Loucy (cell line): ENCODE results near the gene C1RL.

Experiments used
- H2AFZ ChIP-seq: fragments of 200-600 bp; sonication (generic); 2 replicates; pipeline ENCODE4 v1.6.0; 2016; ENCODE audit warnings: antibody characterized with exemption, mild to moderate bottlenecking, low read length, moderate library complexity
- H3F3A ChIP-seq: fragments of 200-600 bp; 2 replicates; pipeline ENCODE4 v1.6.0; 2016; ENCODE audit warnings: antibody characterized with exemption, low read depth, mild to moderate bottlenecking
- H3K27me3 ChIP-seq: fragments of 200-600 bp; sonication (generic); 2 replicates; pipeline ENCODE4 v1.6.1; 2014; ENCODE audit warnings: low read length, mild to moderate bottlenecking; ENCODE audit not compliant: insufficient read depth, poor library complexity, severe bottlenecking
- H3K36me3 ChIP-seq: fragments of 200-600 bp; sonication (generic); 2 replicates; pipeline ENCODE4 v1.6.1; 2016; ENCODE audit warnings: low read length; ENCODE audit not compliant: insufficient read depth
- H3K4me1 ChIP-seq: fragments of 200-600 bp; sonication (generic); 2 replicates; pipeline ENCODE4 v1.5.1; 2014; ENCODE audit warnings: low read length, mild to moderate bottlenecking; ENCODE audit not compliant: insufficient read depth, poor library complexity, severe bottlenecking
- H3K4me2 ChIP-seq: fragments of 200-600 bp; sonication (generic); 2 replicates; pipeline ENCODE4 v1.6.0; 2014; ENCODE audit warnings: antibody characterized with exemption, low read length, low read depth, mild to moderate bottlenecking; ENCODE audit not compliant: poor library complexity, severe bottlenecking
- H3K4me3 ChIP-seq: fragments of 200-600 bp; sonication (generic); 2 replicates; pipeline ENCODE4 v1.5.1; 2014; ENCODE audit warnings: low read length, mild to moderate bottlenecking, mixed read lengths; ENCODE audit not compliant: poor library complexity, severe bottlenecking
- H3K79me2 ChIP-seq: fragments of 200-600 bp; sonication (generic); 2 replicates; pipeline ENCODE4 v1.6.1; 2014; ENCODE audit warnings: low read length; ENCODE audit not compliant: insufficient read depth
- H3K9ac ChIP-seq: fragments of 200-600 bp; sonication (generic); 2 replicates; pipeline ENCODE4 v1.6.0; 2014; ENCODE audit warnings: mild to moderate bottlenecking, low read depth, low read length, moderate library complexity; ENCODE audit not compliant: poor library complexity, severe bottlenecking
- H3K9me2 ChIP-seq: fragments of 200-600 bp; sonication (generic); replicated peaks from 2 replicates; pipeline ENCODE4 v1.6.1; 2016; ENCODE audit warnings: low read depth, low read length, mixed read lengths
- H3K9me3 ChIP-seq: fragments of 200-600 bp; sonication (generic); 2 replicates; pipeline ENCODE4 v1.6.1; 2014; ENCODE audit warnings: mild to moderate bottlenecking, antibody characterized with exemption, low read length, low read depth; ENCODE audit not compliant: insufficient read depth
- H4K20me1 ChIP-seq: fragments of 200-600 bp; sonication (generic); 2 replicates; pipeline ENCODE4 v1.6.0; 2014; ENCODE audit warnings: antibody characterized with exemption, low read length, mild to moderate bottlenecking; ENCODE audit not compliant: insufficient read depth, poor library complexity, severe bottlenecking
- EZH2phosphoT487 ChIP-seq: fragments of 200-600 bp; IDR thresholded peaks from 2 replicates; pipeline ENCODE4 v1.6.1; 2018; ENCODE audit warnings: antibody characterized with exemption, mild to moderate bottlenecking, moderate library complexity, borderline replicate concordance
- TF ChIP-seq, protein P1 (sequence below): fragments of 200-600 bp; sonication (generic); conservative IDR thresholded peaks from 2 replicates; pipeline ENCODE4 v1.5.1; 2014; ENCODE audit warnings: mild to moderate bottlenecking, antibody characterized with exemption, low read length

The C1RL gene

DNA sequence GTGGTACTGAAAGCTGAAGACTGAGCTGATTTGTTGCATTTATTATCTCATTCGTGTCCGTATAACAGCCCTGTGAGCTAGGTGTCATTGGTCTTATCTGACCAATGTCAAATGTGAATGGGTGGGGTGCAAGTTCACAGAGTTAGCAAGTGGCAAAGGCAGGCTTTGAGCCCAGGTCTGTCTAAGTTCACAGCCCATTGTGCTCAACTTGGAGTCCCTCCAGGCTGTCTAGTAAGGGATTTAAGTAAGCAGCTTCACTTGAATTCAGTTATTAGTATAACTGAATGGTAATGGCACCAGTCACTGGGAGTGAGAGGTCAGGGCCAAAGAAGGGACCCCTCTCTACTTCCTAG lies 40.0 kb downstream of the C1RL start:
- H2AFZ ChIP-seq, result no peak overlapping the region
- TF ChIP-seq EZH2phosphoT487, result no peak
- TF ChIP-seq, protein P1, sequence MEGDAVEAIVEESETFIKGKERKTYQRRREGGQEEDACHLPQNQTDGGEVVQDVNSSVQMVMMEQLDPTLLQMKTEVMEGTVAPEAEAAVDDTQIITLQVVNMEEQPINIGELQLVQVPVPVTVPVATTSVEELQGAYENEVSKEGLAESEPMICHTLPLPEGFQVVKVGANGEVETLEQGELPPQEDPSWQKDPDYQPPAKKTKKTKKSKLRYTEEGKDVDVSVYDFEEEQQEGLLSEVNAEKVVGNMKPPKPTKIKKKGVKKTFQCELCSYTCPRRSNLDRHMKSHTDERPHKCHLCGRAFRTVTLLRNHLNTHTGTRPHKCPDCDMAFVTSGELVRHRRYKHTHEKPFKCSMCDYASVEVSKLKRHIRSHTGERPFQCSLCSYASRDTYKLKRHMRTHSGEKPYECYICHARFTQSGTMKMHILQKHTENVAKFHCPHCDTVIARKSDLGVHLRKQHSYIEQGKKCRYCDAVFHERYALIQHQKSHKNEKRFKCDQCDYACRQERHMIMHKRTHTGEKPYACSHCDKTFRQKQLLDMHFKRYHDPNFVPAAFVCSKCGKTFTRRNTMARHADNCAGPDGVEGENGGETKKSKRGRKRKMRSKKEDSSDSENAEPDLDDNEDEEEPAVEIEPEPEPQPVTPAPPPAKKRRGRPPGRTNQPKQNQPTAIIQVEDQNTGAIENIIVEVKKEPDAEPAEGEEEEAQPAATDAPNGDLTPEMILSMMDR, result no peak
- no peaks in the 10 kb centered on the region for H3K9me3 ChIP-seq
- no peak overlapping the region for H3K4me3 ChIP-seq
- H3K9me2 ChIP-seq, result no peaks in the 10 kb centered on the region
- no peaks in the 10 kb centered on the region for H3K79me2 ChIP-seq
- H3K36me3 ChIP-seq, result no peaks in the 10 kb centered on the region
- no peaks in the 10 kb centered on the region for H3K27me3 ChIP-seq
- H3K9ac ChIP-seq, result no peak overlapping the region
- no peak overlapping the region for H3K4me2 ChIP-seq
- H4K20me1 ChIP-seq, result no peaks in the 10 kb centered on the region
- H3F3A ChIP-seq, result no peaks in the 10 kb centered on the region
- peaks cover 5% of the 10 kb centered on the region for H3K4me1 ChIP-seq

DNA sequence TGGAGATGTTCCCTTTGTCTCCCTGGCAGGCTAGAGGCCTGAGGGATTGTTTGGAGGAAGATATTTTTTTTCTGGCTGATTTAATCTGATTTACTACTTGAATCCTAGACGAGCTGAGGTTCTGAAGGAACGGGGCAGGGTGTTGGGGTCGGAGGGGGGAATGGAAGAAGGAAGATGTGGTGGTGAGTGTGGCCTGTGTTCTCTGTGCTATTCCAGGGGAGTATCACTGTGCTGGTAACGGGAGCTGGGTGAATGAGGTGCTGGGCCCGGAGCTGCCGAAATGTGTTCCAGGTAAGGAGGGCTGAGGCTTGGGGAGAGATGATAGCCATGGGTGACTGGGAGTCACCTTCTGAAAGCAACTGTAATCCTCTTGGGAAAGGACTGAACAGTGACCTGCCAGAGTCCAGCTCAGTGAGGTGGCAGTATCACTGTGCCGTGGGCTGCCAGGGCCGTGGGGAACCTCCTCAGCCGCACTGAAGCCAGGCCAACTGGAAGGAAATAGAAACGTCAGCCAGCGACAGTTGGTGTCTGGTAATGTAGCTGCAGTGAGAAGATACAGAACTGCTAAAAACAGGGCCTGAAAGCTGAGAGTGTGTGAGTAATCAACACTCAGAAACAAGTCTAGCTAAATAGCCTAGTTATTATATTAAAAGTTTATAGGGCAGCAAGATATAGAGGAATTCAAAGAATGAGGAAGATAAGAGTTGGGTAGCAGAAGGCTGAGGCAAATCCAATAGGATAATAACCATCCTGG lies 40.6 kb downstream of the C1RL start:
- Histone ChIP-seq H3K79me2 (no peaks in the 10 kb centered on the region), H3K4me3 (no peak overlapping the region), H3K4me1 (no peaks in the 10 kb centered on the region), H3K36me3 (no peaks in the 10 kb centered on the region), H3K9me2 (no peaks in the 10 kb centered on the region), H2AFZ (no peak overlapping the region), H3K9ac (no peak overlapping the region), H3K27me3 (no peaks in the 10 kb centered on the region), H3F3A (no peaks in the 10 kb centered on the region), H4K20me1 (no peaks in the 10 kb centered on the region), H3K4me2 (no peak overlapping the region), H3K9me3 (no peaks in the 10 kb centered on the region)
- TF ChIP-seq, protein P1, result no peak
- no peak for TF ChIP-seq EZH2phosphoT487

- H3K9me3 ChIP-seq, result no peaks in the 10 kb centered on the region
- H3F3A ChIP-seq, result no peaks in the 10 kb centered on the region
- TF ChIP-seq EZH2phosphoT487, result no peak
- TF ChIP-seq, protein P1, result no peak
Observed at GRCh38 chr12:7067096-7067495, 41.9 kb downstream of the C1RL start.

More at GRCh38 chr12:7067096-7067495, 41.9 kb downstream of the C1RL start:
- Histone ChIP-seq H3K9ac (no peak overlapping the region), H3K9me2 (no peaks in the 10 kb centered on the region), H3K4me3 (no peak overlapping the region), H3K79me2 (no peaks in the 10 kb centered on the region), H3K4me1 (no peaks in the 10 kb centered on the region), H3K27me3 (no peaks in the 10 kb centered on the region), H4K20me1 (no peaks in the 10 kb centered on the region), H3K4me2 (no peak overlapping the region), H2AFZ (no peak overlapping the region), H3K36me3 (no peaks in the 10 kb centered on the region)
